Endothelial cell of umbilical vein (primary cell): ENCODE results near the gene PDE6B. TPM values are rescaled to one million over a fixed set of nuclear protein-coding genes. Genes with fewer than 3 reads are reported as not detected.
"Not testable (repeated sequence)": the region's sequence is repeated elsewhere in the genome, so short reads cannot be mapped to it uniquely, and the experiment has no call there.

Source experiments
- BruUV-seq: library from RNA; stranded (reverse); fragments of 400-500 nt; replicated peaks from 2 replicates; lab custom pipeline; 2021; lab: Mats Ljungman, UMichigan
- CTCF ChIA-PET: fragments of 300-600, 350-600 bp; sonication (Branson Sonifier 250); formaldehyde crosslinking; loops from one replicate; lab custom pipeline; 2021; ENCODE audit warnings: antibody characterized with exemption, inconsistent platforms; lab: Charles Lee
- POLR2A ChIA-PET: fragments of 300-600, 350-600 bp; sonication (Branson Sonifier 250); formaldehyde crosslinking; loops from one replicate; lab custom pipeline; 2021; ENCODE audit warnings: antibody characterized with exemption, inconsistent platforms; lab: Charles Lee
- DNase-seq: peaks from one replicate; pipeline ENCODE4 v3.0.0-alpha.2; 2011; ENCODE audit warnings: low read depth, low spot score
- FAIRE-seq: peaks from 2 replicates; lab custom pipeline; 2011; peaks lifted over from hg19 to GRCh38; lab: Jason Lieb, UNC
- H2AFZ ChIP-seq: 2 replicates; pipeline ENCODE4 v1.6.0; 2012; ENCODE audit warnings: low read depth, low read length, control low read depth, inconsistent platforms
- H3K27ac ChIP-seq: 2 replicates; pipeline ENCODE4 v1.5.1; 2011; ENCODE audit warnings: low read depth, mild to moderate bottlenecking, control low read depth, low read length, moderate library complexity; ENCODE audit not compliant: insufficient read depth
- H3K27me3 ChIP-seq, 2 experiments: 2 replicates each; pipeline versions ENCODE4 v1.6.0 to v1.6.1; 2011; ENCODE audit warnings: low read length in 2 of 2, mixed read lengths in 1 of 2; ENCODE audit not compliant: control insufficient read depth in 2 of 2, insufficient read depth in 2 of 2
- H3K36me3 ChIP-seq, 2 experiments: 2 replicates in 1 of 2; 3 replicates in 1 of 2; pipeline ENCODE4 v1.5.1; 2011; ENCODE audit warnings: low read length in 2 of 2, mild to moderate bottlenecking in 1 of 2, moderate library complexity in 1 of 2; ENCODE audit not compliant: control insufficient read depth in 2 of 2, insufficient read depth in 2 of 2; ENCODE audit errors: extremely low read depth in 1 of 2
- H3K4me1 ChIP-seq: 3 replicates; pipeline ENCODE4 v1.5.1; 2011; ENCODE audit warnings: mild to moderate bottlenecking, low read length; ENCODE audit not compliant: control insufficient read depth, insufficient read depth; ENCODE audit errors: extremely low read depth
- H3K4me2 ChIP-seq: 2 replicates; pipeline ENCODE4 v1.6.1; 2011; ENCODE audit warnings: low read length, control low read depth, mixed read lengths; ENCODE audit not compliant: insufficient read depth
- H3K4me3 ChIP-seq, 3 experiments: fragments of 200-600 bp in 1 of 3; sonication (generic), shearing (Covaris generic) in 1 of 3; replicated peaks in 1 of 3; 2 replicates each; pipeline ENCODE4 v1.5.1; 2011 to 2016; ENCODE audit warnings: control low read depth in 3 of 3, low read length in 3 of 3, mild to moderate bottlenecking in 2 of 3, inconsistent platforms in 1 of 3, low read depth in 1 of 3, moderate library complexity in 1 of 3; ENCODE audit not compliant: insufficient read depth in 1 of 3
- H3K79me2 ChIP-seq: 2 replicates; pipeline ENCODE4 v1.6.0; 2012; ENCODE audit warnings: low read length, inconsistent platforms; ENCODE audit not compliant: control insufficient read depth, insufficient read depth
- H3K9ac ChIP-seq: replicated peaks from 2 replicates; pipeline ENCODE3; 2011; ENCODE audit warnings: low read length, control low read depth; ENCODE audit not compliant: insufficient read depth; ENCODE audit errors: extremely low read depth
- H3K9me1 ChIP-seq: replicated peaks from 3 replicates; pipeline ENCODE4 v1.6.0; 2011; ENCODE audit warnings: mild to moderate bottlenecking, low read length; ENCODE audit not compliant: control insufficient read depth, insufficient read depth; ENCODE audit errors: extremely low read depth
- H3K9me3 ChIP-seq: replicated peaks from 2 replicates; pipeline ENCODE4 v1.5.1; 2012; ENCODE audit warnings: low read length, inconsistent platforms; ENCODE audit not compliant: control insufficient read depth, insufficient read depth
- H4K20me1 ChIP-seq: replicated peaks from 2 replicates; pipeline ENCODE3; 2011; ENCODE audit warnings: mild to moderate bottlenecking, low read length; ENCODE audit not compliant: control insufficient read depth, insufficient read depth; ENCODE audit errors: extremely low read depth
- CTCF ChIP-seq, 2 donors: IDR thresholded peaks; 1 replicate in 1 of 2; 2 replicates in 1 of 2; pipeline ENCODE4 v1.5.1; 2011; ENCODE audit warnings: low read length in 2 of 2, mild to moderate bottlenecking in 2 of 2, moderate library complexity in 2 of 2, control low read depth in 1 of 2, inconsistent platforms in 1 of 2, low read depth in 1 of 2; ENCODE audit not compliant: insufficient read depth in 1 of 2; ENCODE audit errors: extremely low read depth in 1 of 2
- EZH2 ChIP-seq: IDR thresholded peaks from 2 replicates; pipeline ENCODE4 v1.6.1; 2012; ENCODE audit warnings: borderline replicate concordance, low read depth, mild to moderate bottlenecking, moderate library complexity, low read length, inconsistent platforms; ENCODE audit not compliant: severe bottlenecking
- FOS ChIP-seq: IDR thresholded peaks from 2 replicates; pipeline ENCODE4 v1.6.1; 2011; ENCODE audit warnings: mild to moderate bottlenecking, low read length, moderate library complexity, borderline replicate concordance; ENCODE audit not compliant: insufficient read depth
- GATA2 ChIP-seq: IDR thresholded peaks from 2 replicates; pipeline ENCODE4 v1.7.0; 2011; ENCODE audit warnings: low read depth, mild to moderate bottlenecking, moderate library complexity, mixed read lengths, low read length; ENCODE audit not compliant: insufficient read length, insufficient read depth
- JUN ChIP-seq: IDR thresholded peaks from 2 replicates; pipeline ENCODE4 v1.6.1; 2011; ENCODE audit warnings: borderline replicate concordance, low read depth; ENCODE audit not compliant: insufficient read length, insufficient read depth
- MAX ChIP-seq: IDR thresholded peaks from 2 replicates; pipeline ENCODE4 v1.6.1; 2011; ENCODE audit not compliant: insufficient read depth, insufficient read length
- MYC ChIP-seq: IDR thresholded peaks from one replicate; pipeline ENCODE4 v1.6.1; 2011; ENCODE audit warnings: mild to moderate bottlenecking, low read depth, low read length
- POLR2A ChIP-seq: IDR thresholded peaks from 2 replicates; pipeline ENCODE4 v1.6.1; 2012; ENCODE audit warnings: low read depth, mild to moderate bottlenecking, control low read depth, low read length
- POLR2AphosphoS5 ChIP-seq: IDR thresholded peaks from 2 replicates; pipeline ENCODE4 v1.6.1; 2012; ENCODE audit warnings: low read depth, mild to moderate bottlenecking, control low read depth, low read length, moderate library complexity; ENCODE audit not compliant: insufficient read depth
- dilution Hi-C: fragments of 300-500 bp; cut with MboI; formaldehyde crosslinking; loops from one replicate; pipeline ENCODE4 v1.15.0; 2019; ENCODE audit warnings: low sequenced_read_pairs; ENCODE audit not compliant: extremely low pct_ligation_motif_present
- intact Hi-C: fragments of 100-400 bp; cut with micrococcal nuclease; formaldehyde crosslinking; loops from one replicate; pipeline ENCODE4 v1.10.0; 2022
- polyA plus RNA-seq, 4 experiments: library from polyadenylated mRNA; depleted of rRNA in 3 of 4; stranded (reverse) in 3 of 4; unstranded in 1 of 4; fragments of >200 nt; gene quantifications; 2 replicates each; pipeline versions ENCODE4 v1.2.1 to v1.2.3, GENCODE V29; 2011 to 2012; ENCODE audit warnings: missing spikeins in 1 of 4
- total RNA-seq: library from RNA; stranded (reverse); gene quantifications from 2 replicates; pipeline ENCODE4 v1.2.3, GENCODE V29; 2021

The PDE6B gene
- total and polyA plus RNA-seq, 2 donors (not counting 3 experiments of a cell fraction or from before 2014, with no cell fraction given): 0.77 to 1.8 TPM

GRCh38 chr4:590313-590841 lies 35.0 kb upstream of the PDE6B start:
- Histone ChIP-seq H3K36me3 (no peaks in the 10 kb centered on the region), H4K20me1 (no peaks in the 10 kb centered on the region), H3K4me2 (no peak overlapping the region), H3K79me2 (no peaks in the 10 kb centered on the region), H3K9me3 (no peaks in the 10 kb centered on the region), H3K4me3 (no peak overlapping the region), H3K9ac (no peak overlapping the region), H2AFZ (no peak overlapping the region), H3K27me3 (no peaks in the 10 kb centered on the region), H3K27ac (no peak overlapping the region), H3K4me1 (no peaks in the 10 kb centered on the region), H3K9me1 (no peaks in the 10 kb centered on the region)
- intact Hi-C loops: no loop called here
- BruUV-seq: no TSS peak
- FAIRE-seq (no peak), DNase-seq (no peak)
- CTCF ChIA-PET: no interaction called here
- POLR2A ChIA-PET: no interaction called here
- dilution Hi-C loops: no loop called here
- TF ChIP-seq MYC (no peak), FOS (no peak), JUN (no peak), EZH2 (no peak), MAX (no peak), POLR2A (no peak), GATA2 (no peak), CTCF (IDR thresholded peaks at IDR 0.05; ENCODE audit: extremely low read depth in 1 of 2, insufficient read depth in 1 of 2, low read depth in 1 of 2, low read length in 2 of 2) (no peak), POLR2AphosphoS5 (no peak)

GRCh38 chr4:592178-592577 lies 33.2 kb upstream of the PDE6B start:
- H3K27me3 ChIP-seq, BruUV-seq, H3K36me3 ChIP-seq, H3K4me1 ChIP-seq, H3K27ac ChIP-seq, FAIRE-seq, CTCF ChIA-PET, H3K9ac ChIP-seq, H3K79me2 ChIP-seq, H2AFZ ChIP-seq, H3K4me2 ChIP-seq, H3K9me1 ChIP-seq, H3K9me3 ChIP-seq, H4K20me1 ChIP-seq, H3K4me3 ChIP-seq, dilution Hi-C loops, POLR2A ChIA-PET, DNase-seq, intact Hi-C loops: not testable (repeated sequence)
